Fibroblast of the aortic adventitia (primary cell): ENCODE results near the gene ATP5MC2. TPM values are rescaled to one million over a fixed set of nuclear protein-coding genes. Genes with fewer than 3 reads are reported as not detected.

ENCODE experiments used
- DNase-seq: peaks from one replicate; pipeline ENCODE4 v3.0.0-alpha.2; 2010; ENCODE audit warnings: low read depth
- H3K4me3 ChIP-seq: 2 replicates; pipeline ENCODE4 v1.5.1; 2011; ENCODE audit warnings: low read depth, mild to moderate bottlenecking, control low read depth, low read length, moderate library complexity
- total RNA-seq: library from RNA; depleted of rRNA; stranded (reverse); fragments of >200 nt; gene quantifications from 2 replicates; pipeline ENCODE4 v1.2.3, GENCODE V29; 2012; ENCODE audit warnings: low replicate concordance
- TF ChIP-seq, protein P1 (sequence below): IDR thresholded peaks from 2 replicates; pipeline ENCODE4 v1.5.1; 2011; ENCODE audit warnings: mild to moderate bottlenecking, low read length, control low read depth, inconsistent platforms; ENCODE audit not compliant: insufficient read depth

Gene ATP5MC2
- total RNA-seq, 1 donor = 147 TPM

DNA sequence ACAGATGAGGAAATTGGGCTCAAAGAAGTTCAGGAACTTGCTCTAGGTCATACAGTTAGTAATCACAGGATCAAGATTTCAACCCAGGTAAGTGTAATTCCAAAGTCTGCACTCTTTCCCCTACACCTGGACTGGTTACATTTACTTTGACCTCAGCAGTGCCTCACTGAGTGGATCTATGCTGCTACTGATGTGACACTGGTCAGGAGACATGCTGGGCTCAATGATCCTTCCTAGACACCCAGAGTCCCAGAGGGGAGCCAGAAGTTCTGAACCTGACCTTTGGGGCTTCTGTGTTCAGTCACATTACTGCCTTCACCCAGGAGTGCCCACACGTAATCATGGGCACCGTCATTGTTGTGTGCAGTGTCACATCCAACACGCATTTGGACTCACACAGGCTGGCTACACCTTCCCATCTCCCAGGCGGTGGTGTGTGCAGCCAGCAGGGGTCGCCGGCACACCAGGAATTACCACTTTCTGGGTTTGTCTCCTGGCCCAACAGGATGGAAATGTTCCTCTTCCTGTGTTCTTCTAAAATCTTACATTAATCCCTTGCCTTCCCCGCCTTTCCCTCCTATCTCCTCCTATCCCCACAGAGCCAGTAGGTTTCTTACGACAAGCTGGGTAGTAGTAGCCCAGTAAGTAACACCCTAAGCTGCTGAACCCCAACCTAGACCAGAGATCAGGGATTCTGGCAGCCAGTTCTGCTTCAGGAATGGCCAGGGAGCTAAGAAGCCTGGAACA lies 25.8 kb upstream of the ATP5MC2 start:
- peak; percentile 81 for DNase-seq
- no peak overlapping the region for H3K4me3 ChIP-seq
- TF ChIP-seq, protein P1, sequence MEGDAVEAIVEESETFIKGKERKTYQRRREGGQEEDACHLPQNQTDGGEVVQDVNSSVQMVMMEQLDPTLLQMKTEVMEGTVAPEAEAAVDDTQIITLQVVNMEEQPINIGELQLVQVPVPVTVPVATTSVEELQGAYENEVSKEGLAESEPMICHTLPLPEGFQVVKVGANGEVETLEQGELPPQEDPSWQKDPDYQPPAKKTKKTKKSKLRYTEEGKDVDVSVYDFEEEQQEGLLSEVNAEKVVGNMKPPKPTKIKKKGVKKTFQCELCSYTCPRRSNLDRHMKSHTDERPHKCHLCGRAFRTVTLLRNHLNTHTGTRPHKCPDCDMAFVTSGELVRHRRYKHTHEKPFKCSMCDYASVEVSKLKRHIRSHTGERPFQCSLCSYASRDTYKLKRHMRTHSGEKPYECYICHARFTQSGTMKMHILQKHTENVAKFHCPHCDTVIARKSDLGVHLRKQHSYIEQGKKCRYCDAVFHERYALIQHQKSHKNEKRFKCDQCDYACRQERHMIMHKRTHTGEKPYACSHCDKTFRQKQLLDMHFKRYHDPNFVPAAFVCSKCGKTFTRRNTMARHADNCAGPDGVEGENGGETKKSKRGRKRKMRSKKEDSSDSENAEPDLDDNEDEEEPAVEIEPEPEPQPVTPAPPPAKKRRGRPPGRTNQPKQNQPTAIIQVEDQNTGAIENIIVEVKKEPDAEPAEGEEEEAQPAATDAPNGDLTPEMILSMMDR = peak; percentile 95

DNA sequence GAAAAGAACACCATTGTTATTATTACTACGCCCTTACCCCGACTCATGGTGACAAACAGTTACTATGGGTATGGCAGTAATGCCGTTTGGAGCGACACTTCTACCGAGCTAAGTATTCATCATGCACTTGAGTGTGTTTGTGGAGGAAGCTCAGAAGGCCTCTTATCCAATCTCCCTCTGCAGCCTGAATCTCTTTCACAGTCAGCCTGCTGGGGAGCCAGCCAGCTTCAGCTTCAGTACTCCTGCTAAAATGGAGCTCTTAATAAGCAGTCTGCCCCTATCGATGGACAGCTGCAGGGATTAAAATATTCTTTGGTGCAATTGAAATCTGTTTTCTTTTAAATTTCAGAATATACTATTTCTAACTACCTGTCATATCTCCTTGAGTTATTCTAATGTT lies 24.7 kb upstream of the ATP5MC2 start:
- peak; percentile 18 for DNase-seq
- no peak overlapping the region for H3K4me3 ChIP-seq
- TF ChIP-seq, protein P1 = no peak

DNA sequence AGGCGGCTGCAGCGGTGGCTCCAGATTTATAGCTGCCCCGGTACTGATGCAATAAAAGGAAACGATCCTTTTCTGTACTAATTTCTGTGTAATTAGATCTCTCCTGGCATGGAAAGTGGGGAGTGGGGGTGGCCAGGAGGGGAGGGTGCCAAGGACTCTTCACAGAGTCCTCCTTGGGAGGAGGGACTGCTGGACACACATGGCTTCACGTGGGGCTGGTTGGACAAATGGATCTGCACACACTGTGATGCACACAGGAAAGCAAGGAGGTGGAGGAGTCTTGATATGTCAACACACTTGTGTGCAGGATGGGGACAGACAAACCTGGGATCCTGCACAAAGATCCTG lies 23.8 kb upstream of the ATP5MC2 start:
- no peak overlapping the region for H3K4me3 ChIP-seq
- TF ChIP-seq, protein P1 = no peak
- no peak for DNase-seq

DNA sequence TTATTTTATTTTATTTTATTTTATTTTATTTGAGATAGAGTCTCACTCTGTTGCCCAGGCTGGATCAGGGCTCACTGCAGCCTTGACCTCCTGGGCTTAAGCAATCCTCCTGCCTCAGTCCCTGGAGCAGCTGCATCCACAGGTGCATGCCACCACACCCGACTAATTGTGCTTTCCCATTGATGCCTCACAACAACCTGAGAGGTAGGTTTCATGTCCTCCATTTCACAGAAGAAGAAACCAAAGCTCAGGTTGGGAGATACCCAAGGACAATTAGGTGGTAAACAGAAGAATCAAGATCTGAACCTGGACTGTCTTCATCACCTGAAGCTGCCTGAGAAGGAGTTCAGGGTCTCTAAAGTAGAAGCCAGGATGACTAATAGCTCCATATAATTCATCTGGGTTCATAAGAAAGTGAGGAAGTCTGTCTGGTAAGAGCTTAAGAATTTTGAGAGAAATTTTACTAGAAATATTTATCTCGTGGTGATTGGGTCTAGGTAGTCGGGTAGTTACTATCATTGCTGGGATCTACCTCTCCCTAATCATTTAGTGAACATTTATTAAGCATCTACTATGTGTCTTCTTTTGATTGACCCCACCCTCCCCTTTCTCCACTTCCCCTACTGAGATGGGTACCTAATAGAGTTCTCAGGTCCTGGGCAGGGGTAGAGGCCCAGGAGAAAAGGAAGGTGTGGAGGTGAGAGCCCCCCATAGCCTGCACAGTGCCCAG lies 23.2 kb upstream of the ATP5MC2 start:
- DNase-seq = no peak
- TF ChIP-seq, protein P1 = no peak

DNA sequence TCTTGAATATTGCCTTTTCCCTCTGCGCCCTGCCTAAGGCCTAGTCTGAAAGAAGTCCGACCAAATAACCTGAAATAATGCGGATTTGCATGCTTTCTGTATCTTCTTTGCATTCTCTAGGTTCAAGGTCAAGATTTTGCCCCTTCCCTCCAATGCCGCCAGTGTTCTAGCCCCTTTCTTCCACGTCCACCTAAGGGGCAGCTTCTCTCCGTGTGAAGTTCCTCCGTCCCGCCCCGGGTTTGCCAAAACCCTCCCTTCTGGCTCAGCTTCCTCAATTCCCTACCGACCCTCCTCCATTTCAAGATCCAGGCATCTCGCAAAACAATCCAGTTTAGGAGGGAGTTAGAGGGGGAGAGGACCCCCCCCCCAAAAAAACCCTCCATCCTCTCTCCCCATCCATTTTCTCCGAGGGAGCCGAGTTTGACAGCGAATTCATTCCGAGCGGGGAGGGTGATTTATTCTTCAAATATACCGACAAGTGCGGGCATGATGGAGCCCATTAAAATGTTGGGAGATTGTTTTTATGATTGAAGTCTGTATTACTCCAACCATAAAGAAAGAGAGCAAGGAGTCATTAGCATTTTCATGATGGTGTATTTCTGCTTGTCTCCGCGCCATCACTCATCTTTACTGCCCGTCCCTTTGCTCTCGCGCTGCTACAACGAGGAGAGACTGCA lies 20.9 kb upstream of the ATP5MC2 start:
- no peak for DNase-seq
- TF ChIP-seq, protein P1 = no peak
- H3K4me3 ChIP-seq = no peak overlapping the region

More for the DNA sequence above, 23.2 kb upstream of the ATP5MC2 start:
- no peak overlapping the region for H3K4me3 ChIP-seq

DNA sequence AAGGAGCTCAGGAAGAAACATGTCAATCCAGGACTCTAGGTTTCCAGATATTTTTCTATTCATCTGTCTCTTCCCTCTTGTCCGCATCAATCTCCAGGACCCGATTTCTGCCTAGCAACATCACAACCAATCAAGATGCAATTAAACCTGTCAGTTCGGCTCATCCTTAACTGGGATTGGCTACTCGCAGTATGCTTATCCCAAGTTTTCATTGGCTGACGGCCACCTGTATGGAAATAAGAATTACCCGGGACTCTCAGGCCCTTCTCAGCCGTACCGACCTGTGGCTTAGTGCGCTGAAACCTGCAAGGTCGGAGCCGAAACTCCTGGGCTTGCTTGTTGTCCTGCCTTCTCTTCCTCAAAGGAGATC lies 20.4 kb upstream of the ATP5MC2 start:
- peak; percentile 54 for DNase-seq
- TF ChIP-seq, protein P1 = no peak
- no peak overlapping the region for H3K4me3 ChIP-seq
